ENCODE data around the gene CSTPP1.

Gene CSTPP1

GRCh38 chr11:47003180-47003877, 66.8 kb downstream of the CSTPP1 start:
- TF ChIP-seq CTCF (IDR thresholded peaks at IDR 0.05; ENCODE audit: insufficient read depth, low read length, poor library complexity, severe bottlenecking) (no peak), EZH2phosphoT487 (conservative IDR thresholded peaks at IDR 0.05; ENCODE audit: low read length) (no peak)
- Histone ChIP-seq H3K9me3 (ENCODE audit: insufficient read depth, low read length) (no peaks in the 10 kb centered on the region), H2AFZ (ENCODE audit: low read depth, low read length, severe bottlenecking) (no peak overlapping the region), H3K27me3 (ENCODE audit: low read length) (no peaks in the 10 kb centered on the region), H3K4me2 (ENCODE audit: low read depth, low read length, poor library complexity, severe bottlenecking) (no peak overlapping the region), H3K36me3 (ENCODE audit: low read length) (no peaks in the 10 kb centered on the region), H3K9me2 (replicated peaks; ENCODE audit: insufficient read depth, low read length) (no peaks in the 10 kb centered on the region), H3K27ac (ENCODE audit: low read depth, low read length) (no peak overlapping the region), H3K4me3 (ENCODE audit: insufficient read depth, low read length, poor library complexity, severe bottlenecking) (no peak overlapping the region), H4K20me1 (ENCODE audit: low read depth, low read length) (no peaks in the 10 kb centered on the region), H3F3A (ENCODE audit: insufficient read depth) (no peaks in the 10 kb centered on the region), H3K9ac (ENCODE audit: low read length) (no peak overlapping the region), H3K79me2 (ENCODE audit: insufficient read depth, low read length) (no peaks in the 10 kb centered on the region)

- no peak for TF ChIP-seq CTCF (IDR thresholded peaks at IDR 0.05; ENCODE audit: insufficient read depth, low read length, poor library complexity, severe bottlenecking)
- no peak for TF ChIP-seq EZH2phosphoT487 (conservative IDR thresholded peaks at IDR 0.05; ENCODE audit: low read length)
- Histone ChIP-seq H3K9ac (ENCODE audit: low read length) (no peak overlapping the region), H3K4me2 (ENCODE audit: low read depth, low read length, poor library complexity, severe bottlenecking) (no peak overlapping the region)
These were observed 68.1 kb downstream of the CSTPP1 start for GRCh38 chr11:47004595-47005033.

GRCh38 chr11:47005441-47005840, 68.9 kb downstream of the CSTPP1 start:
- Histone ChIP-seq H3K4me3 (ENCODE audit: insufficient read depth, low read length, poor library complexity, severe bottlenecking) (no peak overlapping the region), H4K20me1 (ENCODE audit: low read depth, low read length) (no peaks in the 10 kb centered on the region), H3K9me3 (ENCODE audit: insufficient read depth, low read length) (no peaks in the 10 kb centered on the region), H3K79me2 (ENCODE audit: insufficient read depth, low read length) (no peaks in the 10 kb centered on the region), H3K9ac (ENCODE audit: low read length) (no peak overlapping the region), H3K27ac (ENCODE audit: low read depth, low read length) (no peak overlapping the region), H3K27me3 (ENCODE audit: low read length) (no peaks in the 10 kb centered on the region), H3K4me2 (ENCODE audit: low read depth, low read length, poor library complexity, severe bottlenecking) (no peak overlapping the region), H3K36me3 (ENCODE audit: low read length) (no peaks in the 10 kb centered on the region), H2AFZ (ENCODE audit: low read depth, low read length, severe bottlenecking) (no peak overlapping the region), H3K9me2 (replicated peaks; ENCODE audit: insufficient read depth, low read length) (no peaks in the 10 kb centered on the region), H3F3A (ENCODE audit: insufficient read depth) (no peaks in the 10 kb centered on the region)
- TF ChIP-seq CTCF (IDR thresholded peaks at IDR 0.05; ENCODE audit: insufficient read depth, low read length, poor library complexity, severe bottlenecking) (no peak), EZH2phosphoT487 (conservative IDR thresholded peaks at IDR 0.05; ENCODE audit: low read length) (no peak)

More at GRCh38 chr11:47004595-47005033, 68.1 kb downstream of the CSTPP1 start:
- Histone ChIP-seq H2AFZ (ENCODE audit: low read depth, low read length, severe bottlenecking) (no peak overlapping the region), H3K27me3 (ENCODE audit: low read length) (no peaks in the 10 kb centered on the region), H3K27ac (ENCODE audit: low read depth, low read length) (no peak overlapping the region), H4K20me1 (ENCODE audit: low read depth, low read length) (no peaks in the 10 kb centered on the region), H3K79me2 (ENCODE audit: insufficient read depth, low read length) (no peaks in the 10 kb centered on the region), H3K9me2 (replicated peaks; ENCODE audit: insufficient read depth, low read length) (no peaks in the 10 kb centered on the region), H3F3A (ENCODE audit: insufficient read depth) (no peaks in the 10 kb centered on the region), H3K9me3 (ENCODE audit: insufficient read depth, low read length) (no peaks in the 10 kb centered on the region), H3K36me3 (ENCODE audit: low read length) (no peaks in the 10 kb centered on the region), H3K4me3 (ENCODE audit: insufficient read depth, low read length, poor library complexity, severe bottlenecking) (no peak overlapping the region)
